OCI-LY1 (cell line): ENCODE results near the gene LHX8.

Source experiments
- H2AFZ ChIP-seq: fragments of 200-600 bp; sonication (generic), shearing (Covaris generic); 2 replicates; pipeline ENCODE4 v1.6.0; 2014; ENCODE audit warnings: antibody characterized with exemption, mild to moderate bottlenecking, low read length
- H3F3A ChIP-seq: fragments of 200-600 bp; sonication (generic), shearing (Covaris generic); 2 replicates; pipeline ENCODE4 v1.6.0; 2014; ENCODE audit warnings: mild to moderate bottlenecking, antibody characterized with exemption, low read length, moderate library complexity; ENCODE audit not compliant: insufficient read depth
- H3K27ac ChIP-seq: fragments of 200-600 bp; sonication (generic); 2 replicates; pipeline ENCODE4 v1.5.1; 2014; ENCODE audit warnings: low read length, mixed run types, mild to moderate bottlenecking, low read depth; ENCODE audit not compliant: poor library complexity, severe bottlenecking
- H3K27me3 ChIP-seq: fragments of 200-600 bp; sonication (generic); 2 replicates; pipeline ENCODE4 v1.6.0; 2014; ENCODE audit warnings: antibody characterized with exemption, mild to moderate bottlenecking, low read length, moderate library complexity; ENCODE audit not compliant: insufficient read depth
- H3K36me3 ChIP-seq: fragments of 200-600 bp; sonication (generic); 2 replicates; pipeline ENCODE4 v1.6.1; 2014; ENCODE audit warnings: mild to moderate bottlenecking, antibody characterized with exemption, low read length, moderate library complexity, mixed read lengths; ENCODE audit not compliant: insufficient read depth
- H3K4me1 ChIP-seq: fragments of 200-600 bp; sonication (generic); 2 replicates; pipeline ENCODE4 v1.5.1; 2014; ENCODE audit warnings: mild to moderate bottlenecking, low read length, moderate library complexity; ENCODE audit not compliant: insufficient read depth, severe bottlenecking
- H3K4me2 ChIP-seq: fragments of 200-600 bp; sonication (generic), shearing (Covaris generic); 2 replicates; pipeline ENCODE4 v1.6.1; 2014; ENCODE audit warnings: low read length
- H3K4me3 ChIP-seq: fragments of 200-600 bp; sonication (generic); 2 replicates; pipeline ENCODE4 v1.5.1; 2014; ENCODE audit warnings: low read length, low read depth, mild to moderate bottlenecking, mixed read lengths; ENCODE audit not compliant: poor library complexity, severe bottlenecking
- H3K79me2 ChIP-seq: fragments of 200-600 bp; shearing (Covaris generic); 2 replicates; pipeline ENCODE4 v1.6.1; 2016; ENCODE audit warnings: mixed run types, low read length, mixed read lengths; ENCODE audit not compliant: insufficient read depth
- H3K9ac ChIP-seq: fragments of 200-600 bp; sonication (generic), shearing (Covaris generic); 2 replicates; pipeline ENCODE4 v1.6.1; 2014; ENCODE audit warnings: mild to moderate bottlenecking, low read length, mixed read lengths
- H3K9me2 ChIP-seq: fragments of 200-600 bp; sonication (generic), shearing (Covaris generic); 2 replicates; pipeline ENCODE4 v1.6.1; 2014; ENCODE audit warnings: low read depth, mild to moderate bottlenecking, low read length, mixed read lengths
- H3K9me3 ChIP-seq: fragments of 200-600 bp; shearing (Covaris generic); 2 replicates; pipeline ENCODE4 v1.6.1; 2014; ENCODE audit warnings: low read length, mixed read lengths
- H4K20me1 ChIP-seq: fragments of 200-600 bp; sonication (generic), shearing (Covaris generic); 2 replicates; pipeline ENCODE4 v1.6.0; 2016; ENCODE audit warnings: mild to moderate bottlenecking, low read length; ENCODE audit not compliant: insufficient read depth
- CTCF ChIP-seq: fragments of 200-600 bp; sonication (generic), shearing (Covaris generic); IDR thresholded peaks from 2 replicates; pipeline ENCODE4 v1.5.1; 2017; ENCODE audit warnings: mild to moderate bottlenecking, antibody characterized with exemption, low read length, moderate library complexity, mixed read lengths
- EZH2 ChIP-seq: fragments of 200-600 bp; sonication (generic), shearing (Covaris generic); IDR thresholded peaks from 2 replicates; pipeline ENCODE4 v1.8.0; 2017; ENCODE audit warnings: borderline replicate concordance, mixed run types, mild to moderate bottlenecking, antibody characterized with exemption, low read length, moderate library complexity, mixed read lengths

The LHX8 gene

GRCh38 chr1:75136195-75136815 lies 2.1 kb downstream of the LHX8 start:
- H2AFZ ChIP-seq = no peak overlapping the region
- no peaks in the 10 kb centered on the region for H3K4me1 ChIP-seq
- H3K9ac ChIP-seq = no peak overlapping the region
- H3K36me3 ChIP-seq = no peaks in the 10 kb centered on the region
- H3F3A ChIP-seq = no peaks in the 10 kb centered on the region
- no peak overlapping the region for H3K4me2 ChIP-seq
- TF ChIP-seq EZH2 (no peak), CTCF (no peak)
- H3K27ac ChIP-seq = no peak overlapping the region
- no peaks in the 10 kb centered on the region for H3K9me2 ChIP-seq
- H3K27me3 ChIP-seq = no peaks in the 10 kb centered on the region
- no peaks in the 10 kb centered on the region for H4K20me1 ChIP-seq
- no peaks in the 10 kb centered on the region for H3K79me2 ChIP-seq
- no peaks in the 10 kb centered on the region for H3K9me3 ChIP-seq
- H3K4me3 ChIP-seq = no peak overlapping the region

- TF ChIP-seq CTCF = no peak
- no peak for TF ChIP-seq EZH2
- Histone ChIP-seq H3K4me3 (no peak overlapping the region), H4K20me1 (no peaks in the 10 kb centered on the region), H3K27me3 (no peaks in the 10 kb centered on the region), H3K4me2 (no peak overlapping the region), H3K9ac (no peak overlapping the region), H3K9me2 (no peaks in the 10 kb centered on the region), H3F3A (no peaks in the 10 kb centered on the region), H3K9me3 (no peaks in the 10 kb centered on the region), H3K36me3 (no peaks in the 10 kb centered on the region), H3K79me2 (no peaks in the 10 kb centered on the region), H3K4me1 (no peaks in the 10 kb centered on the region), H3K27ac (no peak overlapping the region), H2AFZ (no peak overlapping the region)
Measured at GRCh38 chr1:75136921-75137641, 2.9 kb downstream of the LHX8 start.

GRCh38 chr1:75152092-75152491 lies 17.9 kb downstream of the LHX8 start:
- no peak overlapping the region for H3K27ac ChIP-seq
- H4K20me1 ChIP-seq = no peaks in the 10 kb centered on the region
- no peak for TF ChIP-seq EZH2
- TF ChIP-seq CTCF = no peak
- no peaks in the 10 kb centered on the region for H3K9me3 ChIP-seq
- H3F3A ChIP-seq = no peaks in the 10 kb centered on the region
- H3K79me2 ChIP-seq = no peaks in the 10 kb centered on the region
- H2AFZ ChIP-seq = no peak overlapping the region
- H3K27me3 ChIP-seq = no peaks in the 10 kb centered on the region
- no peak overlapping the region for H3K4me3 ChIP-seq
- no peaks in the 10 kb centered on the region for H3K36me3 ChIP-seq
- H3K9me2 ChIP-seq = no peaks in the 10 kb centered on the region
- no peak overlapping the region for H3K9ac ChIP-seq
- H3K4me2 ChIP-seq = no peak overlapping the region
- no peaks in the 10 kb centered on the region for H3K4me1 ChIP-seq
